ENCODE measurements around the gene PRR33. TPM values are rescaled to one million over a fixed set of nuclear protein-coding genes. Genes with fewer than 3 reads are reported as not detected.

PRR33 gene
- total RNA-seq, 2 donors from 2014 or later = 0.17 TPM; not detected in 1

DNA sequence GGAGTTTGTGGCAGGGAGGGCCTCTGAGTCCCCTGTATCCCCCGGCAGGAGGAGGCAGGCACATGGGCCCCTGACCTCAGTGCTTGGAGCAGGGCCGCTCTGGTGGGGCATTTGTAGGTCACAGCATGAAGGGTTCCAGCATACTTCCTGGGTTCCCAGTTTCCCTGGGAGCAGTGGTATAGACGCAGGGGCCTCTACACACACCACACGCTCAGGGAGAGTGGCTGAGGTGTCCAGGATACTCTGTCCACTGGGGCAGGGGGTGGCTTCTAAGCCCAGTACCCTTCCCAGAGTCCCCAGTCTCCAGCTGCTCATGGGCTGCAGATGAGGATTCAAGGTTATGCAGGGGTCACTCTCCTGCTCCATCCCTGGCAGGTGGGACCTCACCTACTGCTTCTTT, 32.7 kb downstream of the PRR33 start:
- intact Hi-C loops (cut with DNase I) = no loop called here
- no peaks in the 10 kb centered on the region for H3K36me3 ChIP-seq
- H3K4me3 ChIP-seq = no peak overlapping the region
- no peak for DNase-seq (ENCODE audit: low spot score)
- H3K27me3 ChIP-seq (replicated peaks; ENCODE audit: insufficient read depth) = no peaks in the 10 kb centered on the region
- H3K27ac ChIP-seq = no peak overlapping the region
- TF ChIP-seq POLR2AphosphoS5 (IDR thresholded peaks at IDR 0.05) = no peak
- no peak for TF ChIP-seq POLR2A (IDR thresholded peaks at IDR 0.05)
- TF ChIP-seq, protein P1, sequence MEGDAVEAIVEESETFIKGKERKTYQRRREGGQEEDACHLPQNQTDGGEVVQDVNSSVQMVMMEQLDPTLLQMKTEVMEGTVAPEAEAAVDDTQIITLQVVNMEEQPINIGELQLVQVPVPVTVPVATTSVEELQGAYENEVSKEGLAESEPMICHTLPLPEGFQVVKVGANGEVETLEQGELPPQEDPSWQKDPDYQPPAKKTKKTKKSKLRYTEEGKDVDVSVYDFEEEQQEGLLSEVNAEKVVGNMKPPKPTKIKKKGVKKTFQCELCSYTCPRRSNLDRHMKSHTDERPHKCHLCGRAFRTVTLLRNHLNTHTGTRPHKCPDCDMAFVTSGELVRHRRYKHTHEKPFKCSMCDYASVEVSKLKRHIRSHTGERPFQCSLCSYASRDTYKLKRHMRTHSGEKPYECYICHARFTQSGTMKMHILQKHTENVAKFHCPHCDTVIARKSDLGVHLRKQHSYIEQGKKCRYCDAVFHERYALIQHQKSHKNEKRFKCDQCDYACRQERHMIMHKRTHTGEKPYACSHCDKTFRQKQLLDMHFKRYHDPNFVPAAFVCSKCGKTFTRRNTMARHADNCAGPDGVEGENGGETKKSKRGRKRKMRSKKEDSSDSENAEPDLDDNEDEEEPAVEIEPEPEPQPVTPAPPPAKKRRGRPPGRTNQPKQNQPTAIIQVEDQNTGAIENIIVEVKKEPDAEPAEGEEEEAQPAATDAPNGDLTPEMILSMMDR (IDR thresholded peaks at IDR 0.05) = no peak
- H3K9me3 ChIP-seq = no peaks in the 10 kb centered on the region
- no peaks in the 10 kb centered on the region for H3K4me1 ChIP-seq (replicated peaks)
- WGBS = 88% methylated on average over 4 of the region's 4 CpGs

DNA sequence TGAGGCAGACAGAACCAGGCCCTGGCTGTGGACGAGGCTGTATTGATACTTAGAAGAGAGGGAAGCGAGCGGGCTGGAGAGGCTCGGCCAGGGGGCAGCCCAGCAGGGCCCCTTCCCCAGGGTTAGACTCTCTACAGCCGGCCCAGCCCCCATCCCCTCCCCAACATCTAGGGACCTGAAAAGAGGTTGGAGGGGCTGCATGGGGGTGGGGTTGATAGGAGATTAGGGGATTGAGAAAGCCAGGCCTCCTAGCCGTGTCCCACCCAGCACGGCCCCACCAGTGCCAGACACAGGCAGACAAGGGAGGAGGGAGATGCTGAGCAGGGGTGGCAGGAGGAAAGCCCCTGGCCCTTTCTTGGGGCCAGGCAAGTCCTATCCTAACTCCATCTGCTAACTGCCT, 33.1 kb downstream of the PRR33 start:
- H3K4me3 ChIP-seq = no peak overlapping the region
- DNase-seq (ENCODE audit: low spot score) = no peak
- H3K27ac ChIP-seq = no peak overlapping the region
- H3K4me1 ChIP-seq (replicated peaks) = no peaks in the 10 kb centered on the region
- H3K27me3 ChIP-seq (replicated peaks; ENCODE audit: insufficient read depth) = no peaks in the 10 kb centered on the region
- TF ChIP-seq POLR2A (IDR thresholded peaks at IDR 0.05) = no peak
- no peak for TF ChIP-seq POLR2AphosphoS5 (IDR thresholded peaks at IDR 0.05)
- TF ChIP-seq, protein P1 (IDR thresholded peaks at IDR 0.05) = no peak
- H3K9me3 ChIP-seq = no peaks in the 10 kb centered on the region
- no peaks in the 10 kb centered on the region for H3K36me3 ChIP-seq
- intact Hi-C loops (cut with DNase I) = no loop called here
- WGBS = 96% methylated on average over 7 of the region's 7 CpGs

- Histone ChIP-seq H3K9me3 (no peaks in the 10 kb centered on the region), H3K27ac (no peak overlapping the region), H3K36me3 (no peaks in the 10 kb centered on the region), H3K4me1 (replicated peaks) (no peaks in the 10 kb centered on the region), H3K27me3 (replicated peaks; ENCODE audit: insufficient read depth) (no peaks in the 10 kb centered on the region), H3K4me3 (no peak overlapping the region)
- intact Hi-C loops (cut with DNase I) = no loop called here
- WGBS = 92% methylated on average over 7 of the region's 9 CpGs
- DNase-seq (ENCODE audit: low spot score) = no peak
- TF ChIP-seq POLR2A (IDR thresholded peaks at IDR 0.05) (no peak), POLR2AphosphoS5 (IDR thresholded peaks at IDR 0.05) (no peak)
- TF ChIP-seq, protein P1 (IDR thresholded peaks at IDR 0.05) = no peak
Measured at GRCh38 chr11:1858154-1858553, 33.5 kb downstream of the PRR33 start.

DNA sequence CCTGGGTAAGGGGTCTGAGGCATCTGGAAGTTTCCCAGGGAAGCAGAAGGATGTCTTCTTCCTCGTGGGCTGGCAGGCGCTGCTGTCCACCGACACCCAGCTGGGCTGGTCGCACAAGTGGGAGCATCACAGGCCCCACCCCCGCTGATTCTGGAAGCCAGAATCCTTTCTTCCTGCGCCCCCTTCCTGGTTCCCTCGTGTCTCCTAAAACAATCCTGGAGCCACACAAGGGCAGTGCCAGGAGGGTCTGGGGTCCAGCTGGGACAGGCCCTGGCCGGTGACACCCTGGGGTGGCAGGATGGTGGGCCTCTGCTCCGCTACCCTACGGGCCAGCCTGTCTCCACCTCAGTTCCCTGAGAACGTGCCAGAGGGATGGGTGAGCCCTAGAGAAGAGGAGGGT, 34.6 kb downstream of the PRR33 start:
- 80% methylated on average over 11 of the region's 11 CpGs for WGBS
- no peaks in the 10 kb centered on the region for H3K27me3 ChIP-seq (replicated peaks; ENCODE audit: insufficient read depth)
- H3K27ac ChIP-seq = no peak overlapping the region
- no peak overlapping the region for H3K4me3 ChIP-seq
- no peaks in the 10 kb centered on the region for H3K9me3 ChIP-seq
- intact Hi-C loops (cut with DNase I) = no loop called here
- no peaks in the 10 kb centered on the region for H3K4me1 ChIP-seq (replicated peaks)
- DNase-seq (ENCODE audit: low spot score) = no peak
- TF ChIP-seq POLR2AphosphoS5 (IDR thresholded peaks at IDR 0.05) (no peak), POLR2A (IDR thresholded peaks at IDR 0.05) (no peak)
- TF ChIP-seq, protein P1 (IDR thresholded peaks at IDR 0.05) = no peak
- H3K36me3 ChIP-seq = no peaks in the 10 kb centered on the region

DNA sequence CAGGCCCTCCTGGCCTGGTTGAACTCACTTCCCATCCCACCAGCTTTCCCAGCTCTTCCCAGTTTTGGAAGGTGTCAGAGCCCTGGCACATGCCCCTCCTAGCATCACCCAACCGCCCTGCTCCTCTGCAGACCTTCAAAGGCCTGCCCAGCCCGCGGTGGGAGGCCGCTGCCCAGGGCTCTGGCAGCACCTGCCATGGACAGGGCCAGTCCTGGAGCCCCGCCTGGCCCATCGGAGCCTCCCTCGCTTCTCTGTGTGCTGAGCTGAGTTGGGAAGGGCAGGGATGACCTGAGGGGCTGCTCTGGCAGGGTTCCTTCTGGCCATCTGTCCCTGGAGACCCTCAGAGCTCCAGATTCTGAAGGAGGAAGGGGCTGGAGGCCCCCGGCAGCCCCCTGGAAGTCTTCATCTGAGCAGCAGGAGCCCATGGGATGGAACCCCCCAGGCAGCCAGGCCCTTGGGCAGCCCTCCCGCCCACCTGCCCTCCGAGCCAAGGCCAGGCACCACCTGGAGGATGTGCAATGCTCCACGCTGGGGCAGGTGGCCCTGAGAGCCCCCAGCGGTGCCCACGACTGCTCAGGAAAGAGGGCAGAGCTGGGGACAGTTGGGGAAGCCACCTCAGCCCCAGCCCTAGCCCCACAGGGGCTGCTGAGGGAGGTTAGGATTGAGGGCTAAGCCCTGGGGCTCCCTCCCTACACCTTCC, 35.2 kb downstream of the PRR33 start:
- DNase-seq (ENCODE audit: low spot score) = no peak
- 93% methylated on average over 13 of the region's 13 CpGs for WGBS
- Histone ChIP-seq H3K27ac (no peak overlapping the region), H3K4me1 (replicated peaks) (no peaks in the 10 kb centered on the region), H3K27me3 (replicated peaks; ENCODE audit: insufficient read depth) (no peaks in the 10 kb centered on the region), H3K4me3 (no peak overlapping the region), H3K9me3 (no peaks in the 10 kb centered on the region), H3K36me3 (no peaks in the 10 kb centered on the region)
- intact Hi-C loops (cut with DNase I) = no loop called here
- no peak for TF ChIP-seq POLR2A (IDR thresholded peaks at IDR 0.05)
- TF ChIP-seq POLR2AphosphoS5 (IDR thresholded peaks at IDR 0.05) = no peak
- TF ChIP-seq, protein P1 (IDR thresholded peaks at IDR 0.05) = no peak

Data from prostate gland (tissue), 2 donors.